ENCODE data around the gene MYBPC3. TPM values are rescaled to one million over a fixed set of nuclear protein-coding genes. Genes with fewer than 3 reads are reported as not detected.

The MYBPC3 gene
- total and polyA plus RNA-seq, 5 donors from 2014 or later = not detected

DNA sequence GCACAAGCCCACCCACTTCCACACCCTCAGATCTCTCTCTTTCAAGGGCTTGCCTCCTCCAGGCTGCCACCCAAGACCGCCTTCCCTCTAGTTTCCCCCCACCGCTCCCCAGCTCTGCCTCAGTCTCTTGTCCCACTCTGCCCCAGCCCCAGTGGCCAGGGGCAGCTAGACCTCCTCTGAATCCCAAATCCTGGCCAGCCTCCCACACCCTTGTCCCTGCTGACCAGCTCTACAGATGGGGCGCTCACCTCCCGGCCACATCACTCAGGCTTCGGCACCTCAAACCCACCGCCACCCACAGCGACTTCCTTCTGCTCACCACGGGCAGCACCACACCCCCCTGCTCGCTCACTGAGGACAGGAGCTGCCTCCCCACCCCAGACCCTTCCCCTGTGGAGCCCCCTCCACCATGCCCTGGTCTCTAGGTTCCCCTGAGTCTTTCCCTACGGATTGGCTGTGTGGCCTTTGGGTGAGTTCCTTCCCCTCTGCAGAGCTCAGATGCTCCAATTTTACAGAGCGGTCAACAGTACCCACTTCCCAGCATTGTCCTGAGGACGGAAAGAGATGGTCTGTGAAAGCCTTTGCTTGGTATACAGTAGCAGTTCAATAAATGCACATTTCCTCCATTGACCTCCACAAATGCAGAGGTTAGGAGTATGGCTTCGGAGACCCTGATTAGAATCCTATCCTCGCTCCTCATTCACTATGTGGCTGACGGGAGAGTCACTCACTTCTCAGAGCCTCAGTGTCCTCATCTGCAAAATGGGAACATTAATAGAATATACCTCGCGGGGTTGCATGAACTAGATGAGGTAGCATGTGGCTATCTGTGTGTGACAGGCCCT lies 37.3 kb upstream of the MYBPC3 start:
- H3K4me1 Mint-ChIP-seq = peaks cover 0 to 57% (median 9%) of the 10 kb centered on the region in 4 donors
- H3K27ac Mint-ChIP-seq = peak overlapping the region; percentile 38 to 75 (median 73)
- H3K36me3 ChIP-seq (ENCODE audit: control insufficient read depth, insufficient read depth, low read length) = no peaks in the 10 kb centered on the region
- no peak overlapping the region for H3K27ac ChIP-seq (ENCODE audit: insufficient read depth, low read length, poor library complexity, severe bottlenecking)
- H3K9me3 ChIP-seq (ENCODE audit: control insufficient read depth in 2 of 2, low read length in 2 of 2) = no peaks in the 10 kb centered on the region
- no peaks in the 10 kb centered on the region for H3K27me3 Mint-ChIP-seq
- H3K9me3 Mint-ChIP-seq = no peaks in the 10 kb centered on the region
- H3K4me3 ChIP-seq (ENCODE audit: low read depth, low read length) = no peak overlapping the region
- no peak for DNase-seq
- no peak for ATAC-seq (ENCODE audit: low read depth in 2 of 2)
- H3K27me3 ChIP-seq (ENCODE audit: control insufficient read depth, insufficient read depth, low read length) = no peaks in the 10 kb centered on the region
- peak overlapping the region in 1 of 4 donors; percentile 71 for H3K4me3 Mint-ChIP-seq
- peaks cover 29% of the 10 kb centered on the region for H3K4me1 ChIP-seq (ENCODE audit: control insufficient read depth, insufficient read depth, low read length, poor library complexity, severe bottlenecking)
- H3K36me3 Mint-ChIP-seq = no peaks in the 10 kb centered on the region

DNA sequence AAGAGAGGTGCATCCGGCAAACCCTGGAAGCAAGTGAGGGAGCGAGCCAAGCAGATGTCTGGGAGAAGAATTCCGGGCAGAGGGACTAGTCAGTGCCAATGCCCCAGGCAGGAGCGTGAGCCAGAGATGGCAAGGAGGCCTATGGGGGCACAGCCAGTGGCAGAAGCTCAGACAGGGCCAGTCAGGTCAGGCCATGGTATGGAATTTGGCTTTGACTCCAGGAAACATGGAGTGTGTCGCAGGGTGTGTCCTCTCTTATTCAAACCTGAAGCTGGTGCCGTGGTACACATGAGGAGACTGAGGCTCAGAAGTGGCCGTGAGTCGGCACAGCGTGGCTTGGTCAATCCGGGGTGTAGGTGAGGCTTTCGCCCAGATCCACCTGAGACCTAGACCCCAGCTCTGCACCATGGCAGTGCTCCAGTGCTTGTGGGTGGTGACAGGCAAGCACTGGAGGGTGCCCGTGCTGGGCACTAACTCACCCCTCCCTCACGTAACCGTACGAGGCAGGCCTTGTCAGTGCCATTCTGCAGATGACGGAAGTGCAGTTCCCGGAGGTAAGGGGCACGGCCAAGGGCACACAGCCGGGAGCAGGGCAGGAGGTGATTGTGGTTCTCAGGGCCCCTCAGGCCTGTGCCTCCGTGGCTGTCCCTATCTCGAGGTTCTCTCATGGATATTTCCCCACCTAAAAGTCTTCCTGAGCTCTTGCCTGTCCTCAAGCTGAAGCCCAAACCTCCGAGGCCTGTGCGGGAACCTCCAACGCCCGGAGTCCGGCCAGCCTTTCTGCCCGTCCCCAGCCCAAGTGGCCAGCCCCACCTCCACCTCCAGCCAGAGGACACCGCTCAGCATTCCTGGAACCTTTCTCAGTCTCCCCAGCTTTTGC lies 36.4 kb upstream of the MYBPC3 start:
- Mint-ChIP-seq H3K27ac (peak overlapping the region in 1 of 3 donors; percentile 75), H3K27me3 (no peaks in the 10 kb centered on the region), H3K4me3 (no peak overlapping the region), H3K9me3 (no peaks in the 10 kb centered on the region), H3K4me1 (peaks cover 0 to 49% (median 6%) of the 10 kb centered on the region in 4 donors), H3K36me3 (no peaks in the 10 kb centered on the region)
- DNase-seq (no peak), ATAC-seq (ENCODE audit: low read depth in 2 of 2) (no peak)
- Histone ChIP-seq H3K4me3 (ENCODE audit: low read depth, low read length) (no peak overlapping the region), H3K4me1 (ENCODE audit: control insufficient read depth, insufficient read depth, low read length, poor library complexity, severe bottlenecking) (peaks cover 20% of the 10 kb centered on the region), H3K36me3 (ENCODE audit: control insufficient read depth, insufficient read depth, low read length) (no peaks in the 10 kb centered on the region), H3K9me3 (ENCODE audit: control insufficient read depth in 2 of 2, low read length in 2 of 2) (no peaks in the 10 kb centered on the region), H3K27me3 (ENCODE audit: control insufficient read depth, insufficient read depth, low read length) (no peaks in the 10 kb centered on the region), H3K27ac (ENCODE audit: insufficient read depth, low read length, poor library complexity, severe bottlenecking) (no peak overlapping the region)

DNA sequence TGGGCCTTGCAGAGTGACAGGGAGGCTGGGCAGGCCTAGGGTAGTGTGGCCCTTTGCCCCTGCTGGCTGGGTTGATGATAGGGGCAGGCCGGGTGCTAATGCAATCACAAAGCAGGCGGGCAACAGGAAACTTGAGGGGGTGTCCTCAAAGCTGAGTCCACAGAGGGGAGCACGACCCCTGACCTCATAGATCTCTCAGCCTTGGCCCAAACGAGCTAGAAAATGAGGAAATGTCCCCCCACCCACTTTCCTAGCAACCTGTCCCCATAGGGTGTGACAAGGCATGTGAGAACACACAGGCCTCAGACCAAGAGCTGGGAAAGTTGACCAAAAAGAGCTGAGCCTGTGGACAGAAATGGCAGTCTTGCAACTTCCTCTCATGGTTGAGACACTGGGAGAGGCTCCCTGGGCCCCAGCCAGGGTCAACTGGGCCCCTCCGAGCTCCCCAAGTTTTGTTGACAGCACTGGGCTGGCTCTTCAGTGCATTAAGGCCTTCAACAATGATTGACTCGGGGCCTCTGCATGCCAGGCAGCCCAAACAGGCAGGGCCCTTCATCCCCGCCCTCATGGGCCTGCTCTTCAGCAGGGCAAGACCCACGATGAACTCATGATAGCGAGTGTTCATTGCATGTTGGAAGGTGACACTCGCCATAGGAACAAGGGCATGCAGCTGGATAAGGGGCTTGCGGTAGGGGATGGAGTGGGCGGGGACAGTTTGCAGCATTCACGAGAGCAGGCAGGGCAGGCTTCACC lies 35.6 kb upstream of the MYBPC3 start:
- no peaks in the 10 kb centered on the region for H3K27me3 ChIP-seq (ENCODE audit: control insufficient read depth, insufficient read depth, low read length)
- no peaks in the 10 kb centered on the region for H3K27me3 Mint-ChIP-seq
- no peak overlapping the region for H3K27ac Mint-ChIP-seq
- H3K36me3 Mint-ChIP-seq = no peaks in the 10 kb centered on the region
- no peak overlapping the region for H3K4me3 ChIP-seq (ENCODE audit: low read depth, low read length)
- no peaks in the 10 kb centered on the region for H3K9me3 Mint-ChIP-seq
- H3K36me3 ChIP-seq (ENCODE audit: control insufficient read depth, insufficient read depth, low read length) = no peaks in the 10 kb centered on the region
- peaks cover 0 to 43% (median 6%) of the 10 kb centered on the region in 4 donors for H3K4me1 Mint-ChIP-seq
- no peak for ATAC-seq (ENCODE audit: low read depth in 2 of 2)
- H3K9me3 ChIP-seq (ENCODE audit: control insufficient read depth in 2 of 2, low read length in 2 of 2) = no peaks in the 10 kb centered on the region
- H3K4me1 ChIP-seq (ENCODE audit: control insufficient read depth, insufficient read depth, low read length, poor library complexity, severe bottlenecking) = peaks cover 12% of the 10 kb centered on the region
- no peak overlapping the region for H3K27ac ChIP-seq (ENCODE audit: insufficient read depth, low read length, poor library complexity, severe bottlenecking)
- H3K4me3 Mint-ChIP-seq = no peak overlapping the region
- no peak for DNase-seq

- peaks cover 0 to 16% (median 1%) of the 10 kb centered on the region in 4 donors for H3K4me1 Mint-ChIP-seq
- ATAC-seq (ENCODE audit: low read depth in 2 of 2) (no peak), DNase-seq (no peak)
- no peaks in the 10 kb centered on the region for H3K36me3 ChIP-seq (ENCODE audit: control insufficient read depth, insufficient read depth, low read length)
- no peak overlapping the region for H3K27ac Mint-ChIP-seq
- no peak overlapping the region for H3K27ac ChIP-seq (ENCODE audit: insufficient read depth, low read length, poor library complexity, severe bottlenecking)
- H3K36me3 Mint-ChIP-seq = no peaks in the 10 kb centered on the region
- H3K4me3 Mint-ChIP-seq = no peak overlapping the region
- no peaks in the 10 kb centered on the region for H3K9me3 ChIP-seq (ENCODE audit: control insufficient read depth in 2 of 2, low read length in 2 of 2)
- no peaks in the 10 kb centered on the region for H3K27me3 Mint-ChIP-seq
- no peaks in the 10 kb centered on the region for H3K27me3 ChIP-seq (ENCODE audit: control insufficient read depth, insufficient read depth, low read length)
- no peaks in the 10 kb centered on the region for H3K9me3 Mint-ChIP-seq
- peaks cover 4% of the 10 kb centered on the region for H3K4me1 ChIP-seq (ENCODE audit: control insufficient read depth, insufficient read depth, low read length, poor library complexity, severe bottlenecking)
- no peak overlapping the region for H3K4me3 ChIP-seq (ENCODE audit: low read depth, low read length)
These were observed 32.0 kb upstream of the MYBPC3 start for GRCh38 chr11:47384498-47384897.

DNA sequence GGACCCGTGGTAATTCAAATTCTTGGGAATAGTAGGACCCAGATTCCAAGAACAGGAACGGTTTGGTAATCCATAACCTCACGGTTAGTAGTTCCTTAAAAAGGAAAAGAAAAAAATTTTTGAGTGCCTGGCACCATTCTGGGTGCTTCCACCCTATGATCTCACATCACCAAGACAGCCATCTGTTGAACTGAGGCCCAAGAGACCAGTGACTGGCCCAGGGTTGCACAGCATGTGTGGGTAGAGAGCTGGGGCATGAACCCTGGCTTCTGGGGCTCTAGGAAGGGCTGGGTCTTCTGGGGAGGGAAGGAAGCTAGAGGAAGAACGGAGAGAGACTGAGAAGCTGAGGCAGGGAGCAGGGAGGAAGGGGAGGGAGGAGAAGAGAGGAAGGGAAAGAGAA lies 30.6 kb upstream of the MYBPC3 start:
- no peaks in the 10 kb centered on the region for H3K27me3 ChIP-seq (ENCODE audit: control insufficient read depth, insufficient read depth, low read length)
- no peaks in the 10 kb centered on the region for H3K27me3 Mint-ChIP-seq
- no peak for ATAC-seq (ENCODE audit: low read depth in 2 of 2)
- H3K9me3 Mint-ChIP-seq = no peaks in the 10 kb centered on the region
- no peak overlapping the region for H3K4me3 ChIP-seq (ENCODE audit: low read depth, low read length)
- no peak for DNase-seq
- no peaks in the 10 kb centered on the region for H3K4me1 ChIP-seq (ENCODE audit: control insufficient read depth, insufficient read depth, low read length, poor library complexity, severe bottlenecking)
- H3K4me3 Mint-ChIP-seq = no peak overlapping the region
- no peaks in the 10 kb centered on the region for H3K9me3 ChIP-seq (ENCODE audit: control insufficient read depth in 2 of 2, low read length in 2 of 2)
- peak overlapping the region in 1 of 3 donors; percentile 42 for H3K27ac Mint-ChIP-seq
- peaks cover 0 to 11% (median 1%) of the 10 kb centered on the region in 4 donors for H3K4me1 Mint-ChIP-seq
- H3K27ac ChIP-seq (ENCODE audit: insufficient read depth, low read length, poor library complexity, severe bottlenecking) = no peak overlapping the region
- no peaks in the 10 kb centered on the region for H3K36me3 Mint-ChIP-seq
- no peaks in the 10 kb centered on the region for H3K36me3 ChIP-seq (ENCODE audit: control insufficient read depth, insufficient read depth, low read length)

GRCh38 chr11:47380078-47380477 lies 27.6 kb upstream of the MYBPC3 start:
- Mint-ChIP-seq H3K4me1 (peaks cover 0 to 8% (median 1%) of the 10 kb centered on the region in 4 donors), H3K4me3 (no peak overlapping the region), H3K36me3 (no peaks in the 10 kb centered on the region), H3K27ac (no peak overlapping the region), H3K27me3 (no peaks in the 10 kb centered on the region), H3K9me3 (no peaks in the 10 kb centered on the region)
- Histone ChIP-seq H3K27me3 (ENCODE audit: control insufficient read depth, insufficient read depth, low read length) (no peaks in the 10 kb centered on the region), H3K9me3 (ENCODE audit: control insufficient read depth in 2 of 2, low read length in 2 of 2) (no peaks in the 10 kb centered on the region), H3K27ac (ENCODE audit: insufficient read depth, low read length, poor library complexity, severe bottlenecking) (no peak overlapping the region), H3K4me1 (ENCODE audit: control insufficient read depth, insufficient read depth, low read length, poor library complexity, severe bottlenecking) (no peaks in the 10 kb centered on the region), H3K36me3 (ENCODE audit: control insufficient read depth, insufficient read depth, low read length) (no peaks in the 10 kb centered on the region), H3K4me3 (ENCODE audit: low read depth, low read length) (no peak overlapping the region)
- ATAC-seq (ENCODE audit: low read depth in 2 of 2) (no peak), DNase-seq (no peak)

GRCh38 chr11:47379317-47379716 lies 26.8 kb upstream of the MYBPC3 start:
- Histone ChIP-seq H3K4me1 (ENCODE audit: control insufficient read depth, insufficient read depth, low read length, poor library complexity, severe bottlenecking) (no peaks in the 10 kb centered on the region), H3K27me3 (ENCODE audit: control insufficient read depth, insufficient read depth, low read length) (no peaks in the 10 kb centered on the region), H3K9me3 (ENCODE audit: control insufficient read depth in 2 of 2, low read length in 2 of 2) (no peaks in the 10 kb centered on the region), H3K27ac (ENCODE audit: insufficient read depth, low read length, poor library complexity, severe bottlenecking) (no peak overlapping the region), H3K36me3 (ENCODE audit: control insufficient read depth, insufficient read depth, low read length) (no peaks in the 10 kb centered on the region), H3K4me3 (ENCODE audit: low read depth, low read length) (no peak overlapping the region)
- no peak for DNase-seq
- H3K4me1 Mint-ChIP-seq = peaks cover 0 to 8% (median 1%) of the 10 kb centered on the region in 4 donors
- no peaks in the 10 kb centered on the region for H3K9me3 Mint-ChIP-seq
- no peak overlapping the region for H3K4me3 Mint-ChIP-seq
- no peaks in the 10 kb centered on the region for H3K36me3 Mint-ChIP-seq
- no peak overlapping the region for H3K27ac Mint-ChIP-seq
- ATAC-seq (ENCODE audit: low read depth in 2 of 2) = no peak
- H3K27me3 Mint-ChIP-seq = no peaks in the 10 kb centered on the region

Data from CD4-positive, CD25-positive, alpha-beta regulatory T cell (primary cell).